ENCODE measurements around the gene TFAP2B.

Gene TFAP2B

GRCh38 chr6:50890579-50890978 is 71.9 kb downstream of the TFAP2B start:
- H3K4me1 Mint-ChIP-seq (ENCODE audit: low read depth) = no peaks in the 10 kb centered on the region
- H3K9me3 Mint-ChIP-seq = peaks cover 3% of the 10 kb centered on the region
- no peaks in the 10 kb centered on the region for H3K27me3 Mint-ChIP-seq (ENCODE audit: low read depth)
- no peaks in the 10 kb centered on the region for H3K36me3 Mint-ChIP-seq (ENCODE audit: low read depth)
- H3K4me3 Mint-ChIP-seq = no peak overlapping the region
- no peak for DNase-seq (ENCODE audit: low spot score)
- no peak overlapping the region for H3K27ac Mint-ChIP-seq

- DNase-seq (ENCODE audit: low spot score) = no peak
- Mint-ChIP-seq H3K9me3 (peaks cover 3% of the 10 kb centered on the region), H3K27me3 (ENCODE audit: low read depth) (no peaks in the 10 kb centered on the region), H3K36me3 (ENCODE audit: low read depth) (no peaks in the 10 kb centered on the region), H3K27ac (no peak overlapping the region), H3K4me3 (no peak overlapping the region), H3K4me1 (ENCODE audit: low read depth) (no peaks in the 10 kb centered on the region)
Measured at GRCh38 chr6:50891290-50891689, 72.6 kb downstream of the TFAP2B start.

All from T-helper 2 cell treated with Interferon-gamma antibody and Interleukin-4, amounts not matched to agents 5 μg/mL and 100 μg/mL, for 36 hours (primary cell).